ENCODE measurements around the gene PRKCH. TPM values are rescaled to one million over a fixed set of nuclear protein-coding genes. Genes with fewer than 3 reads are reported as not detected.

Gene PRKCH
- total RNA-seq, 2 experiments from 2014 or later = 0.85 to 2.3 TPM

- H3K9me2 ChIP-seq (ENCODE audit: insufficient read depth, low read length) = no peaks in the 10 kb centered on the region
- H3K27ac ChIP-seq (ENCODE audit: low read depth, low read length, poor library complexity, severe bottlenecking) = peak overlapping the region; percentile 76
- no TSS peak for BruUV-seq (replicated peaks)
- peak overlapping the region; percentile 79 for H3K4me2 ChIP-seq (ENCODE audit: low read length)
- peak; percentile 32 for DNase-seq (ENCODE audit: low spot score)
- peaks cover 4% of the 10 kb centered on the region; the same call in 1 of the 2 replicates for H3K79me2 ChIP-seq (ENCODE audit: insufficient read depth, low read depth, low read length)
- H3K4me1 ChIP-seq (ENCODE audit: insufficient read depth, low read length, poor library complexity, severe bottlenecking) = peaks cover 83% of the 10 kb centered on the region
- ChIA-PET CTCF (ENCODE audit: unreplicated experiment) (no interaction called here), POLR2A (interaction anchor here (0.6 to 15.1 kb wide), 5 partner anchors 18 to 285 kb away, joined by 3 to 333 read pairs (median 5); no protein-coding TSS in a partner anchor)
- no peaks in the 10 kb centered on the region for H3K36me3 ChIP-seq (ENCODE audit: insufficient read depth, low read length)
- H3K4me3 ChIP-seq (ENCODE audit: low read depth, low read length, poor library complexity, severe bottlenecking) = peak overlapping the region; percentile 63
- H4K20me1 ChIP-seq (ENCODE audit: insufficient read depth, low read length) = no peaks in the 10 kb centered on the region
- no peaks in the 10 kb centered on the region for H3K9me3 ChIP-seq (ENCODE audit: low read length)
- H2AFZ ChIP-seq (ENCODE audit: low read length) = peak overlapping the region; percentile 86; the same call in 1 of the 2 replicates
- intact Hi-C loops (cut with micrococcal nuclease; ENCODE audit: unreplicated experiment) = loop anchor here (2.0 kb wide), 1 partner anchor 290 kb away; the partner anchor contains the start of gene SNAPC1
- TF ChIP-seq EZH2phosphoT487 (IDR thresholded peaks at IDR 0.05; ENCODE audit: borderline replicate concordance, low read depth, low read length) (no peak), CTCF (conservative IDR thresholded peaks at IDR 0.05; ENCODE audit: low read length) (no peak)
Measured at GRCh38 chr14:61472801-61473376, 151.5 kb downstream of the PRKCH start.

DNA sequence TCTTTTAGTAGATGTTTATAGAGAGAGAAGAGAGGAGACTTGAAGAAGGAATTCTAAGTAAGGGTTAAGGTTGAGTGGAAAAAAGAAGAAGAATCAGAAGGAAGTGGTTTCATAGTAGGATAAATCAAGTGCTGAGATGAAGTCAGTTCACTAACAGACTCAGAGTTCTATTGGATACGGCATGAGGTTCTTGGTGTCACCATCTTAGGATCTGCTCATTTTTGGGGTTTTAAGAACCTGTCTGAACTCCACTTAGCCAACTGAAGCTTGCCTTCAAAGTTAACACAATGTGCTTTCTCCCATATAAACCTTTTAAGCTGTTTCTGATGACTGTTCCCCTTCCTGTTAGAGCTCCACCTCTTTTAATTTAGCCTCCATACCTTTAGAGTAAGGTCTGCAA lies 152.6 kb downstream of the PRKCH start:
- TF ChIP-seq CTCF (conservative IDR thresholded peaks at IDR 0.05; ENCODE audit: low read length) (no peak), EZH2phosphoT487 (IDR thresholded peaks at IDR 0.05; ENCODE audit: borderline replicate concordance, low read depth, low read length) (no peak)
- Histone ChIP-seq H3K4me3 (ENCODE audit: low read depth, low read length, poor library complexity, severe bottlenecking) (no peak overlapping the region), H3K4me2 (ENCODE audit: low read length) (peak overlapping the region; percentile 40), H3K79me2 (ENCODE audit: insufficient read depth, low read depth, low read length) (peaks cover 4% of the 10 kb centered on the region; the same call in 1 of the 2 replicates), H3K9me2 (ENCODE audit: insufficient read depth, low read length) (no peaks in the 10 kb centered on the region), H3K27ac (ENCODE audit: low read depth, low read length, poor library complexity, severe bottlenecking) (peak overlapping the region; percentile 37), H3K4me1 (ENCODE audit: insufficient read depth, low read length, poor library complexity, severe bottlenecking) (peaks cover 94% of the 10 kb centered on the region), H3K9me3 (ENCODE audit: low read length) (no peaks in the 10 kb centered on the region), H2AFZ (ENCODE audit: low read length) (peak overlapping the region; percentile 73), H3K36me3 (ENCODE audit: insufficient read depth, low read length) (no peaks in the 10 kb centered on the region), H4K20me1 (ENCODE audit: insufficient read depth, low read length) (no peaks in the 10 kb centered on the region)
- POLR2A ChIA-PET = interaction anchor here (0.7 to 15.1 kb wide), 4 partner anchors 26 to 606 kb away, joined by 3 to 333 read pairs (median 32); no protein-coding TSS in a partner anchor
- CTCF ChIA-PET (ENCODE audit: unreplicated experiment) = no interaction called here
- no peak for DNase-seq (ENCODE audit: low spot score)
- no TSS peak for BruUV-seq (replicated peaks)
- intact Hi-C loops (cut with micrococcal nuclease; ENCODE audit: unreplicated experiment) = no loop called here

- intact Hi-C loops (cut with micrococcal nuclease; ENCODE audit: unreplicated experiment) = loop anchor here (1.0 to 5.0 kb wide), 4 partner anchors 221 to 608 kb away; partner anchors contain the start of gene HIF1A
- no peaks in the 10 kb centered on the region for H3K9me3 ChIP-seq (ENCODE audit: low read length)
Measured at GRCh38 chr14:61474701-61475100, 153.3 kb downstream of the PRKCH start.

More at GRCh38 chr14:61474701-61475100, 153.3 kb downstream of the PRKCH start:
- no TSS peak for BruUV-seq (replicated peaks)
- peaks cover 4% of the 10 kb centered on the region; the same call in 1 of the 2 replicates for H3K79me2 ChIP-seq (ENCODE audit: insufficient read depth, low read depth, low read length)
- CTCF ChIA-PET (ENCODE audit: unreplicated experiment) = no interaction called here
- H2AFZ ChIP-seq (ENCODE audit: low read length) = no peak overlapping the region; the same call in 1 of the 2 replicates
- no peaks in the 10 kb centered on the region for H3K9me2 ChIP-seq (ENCODE audit: insufficient read depth, low read length)
- TF ChIP-seq EZH2phosphoT487 (IDR thresholded peaks at IDR 0.05; ENCODE audit: borderline replicate concordance, low read depth, low read length) (no peak), CTCF (conservative IDR thresholded peaks at IDR 0.05; ENCODE audit: low read length) (no peak)
- DNase-seq (ENCODE audit: low spot score) = no peak
- H3K36me3 ChIP-seq (ENCODE audit: insufficient read depth, low read length) = no peaks in the 10 kb centered on the region
- peak overlapping the region; percentile 92 for H3K27ac ChIP-seq (ENCODE audit: low read depth, low read length, poor library complexity, severe bottlenecking)
- POLR2A ChIA-PET = interaction anchor here (0.8 to 15.1 kb wide), 5 partner anchors 12 to 292 kb away, joined by 3 to 333 read pairs (median 6); no protein-coding TSS in a partner anchor
- H4K20me1 ChIP-seq (ENCODE audit: insufficient read depth, low read length) = no peaks in the 10 kb centered on the region
- peak overlapping the region; percentile 14; the same call in 1 of the 2 replicates for H3K4me2 ChIP-seq (ENCODE audit: low read length)
- peaks cover 96% of the 10 kb centered on the region for H3K4me1 ChIP-seq (ENCODE audit: insufficient read depth, low read length, poor library complexity, severe bottlenecking)
- no peak overlapping the region for H3K4me3 ChIP-seq (ENCODE audit: low read depth, low read length, poor library complexity, severe bottlenecking)
